HG03442 (cell line): ENCODE measurements around the gene TRIM71.
"Not testable (repeated sequence)": the region's sequence is repeated elsewhere in the genome, so short reads cannot be mapped to it uniquely, and the experiment has no call there.

Experiments
- ATAC-seq: cut with Tn5 transposase; IDR thresholded peaks from one replicate; pipeline ENCODE4 v1.9.1; 2021; ENCODE audit warnings: mild to moderate bottlenecking, moderate library complexity; ENCODE audit not compliant: unreplicated experiment

TRIM71 gene

DNA sequence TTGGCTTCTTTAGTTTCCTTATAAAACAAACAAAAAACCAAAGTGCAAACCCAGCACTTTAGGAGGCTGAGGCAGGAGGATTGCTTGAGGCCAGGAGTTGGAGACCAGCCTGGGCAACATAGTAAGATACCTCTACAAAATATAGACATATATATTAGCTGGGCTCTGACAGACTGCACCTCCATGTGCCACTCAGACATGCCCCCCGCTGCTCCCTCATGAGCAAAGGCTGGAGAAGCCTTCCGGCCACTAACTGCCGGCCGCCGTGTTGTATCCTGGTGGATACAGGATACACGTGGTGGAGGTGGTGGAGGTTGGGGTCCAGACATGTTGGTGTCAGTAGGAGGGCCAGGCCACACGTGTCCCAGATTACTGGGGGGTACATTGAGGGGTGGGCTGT lies 104.3 kb downstream of the TRIM71 start:
- no peak for ATAC-seq

DNA sequence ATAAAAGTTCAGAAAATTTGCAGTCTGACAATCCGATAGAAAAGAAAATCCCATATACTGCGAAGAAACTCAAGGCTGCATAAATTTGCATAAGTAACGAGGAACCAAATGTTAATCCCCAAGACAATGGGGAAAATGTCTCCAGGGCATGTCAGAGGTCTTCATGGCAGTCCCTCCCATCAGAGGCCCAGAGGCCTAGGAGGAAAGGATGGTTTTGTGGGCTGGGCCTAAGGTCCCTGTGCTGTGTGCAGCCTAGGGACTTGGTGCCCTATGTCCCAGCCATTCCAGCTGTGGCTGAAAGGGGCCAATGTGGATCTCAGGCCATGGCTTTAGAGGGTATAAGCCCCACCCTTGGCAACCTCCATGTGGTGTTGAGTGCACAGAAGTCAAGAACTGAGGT lies 112.4 kb downstream of the TRIM71 start:
- ATAC-seq: no peak

DNA sequence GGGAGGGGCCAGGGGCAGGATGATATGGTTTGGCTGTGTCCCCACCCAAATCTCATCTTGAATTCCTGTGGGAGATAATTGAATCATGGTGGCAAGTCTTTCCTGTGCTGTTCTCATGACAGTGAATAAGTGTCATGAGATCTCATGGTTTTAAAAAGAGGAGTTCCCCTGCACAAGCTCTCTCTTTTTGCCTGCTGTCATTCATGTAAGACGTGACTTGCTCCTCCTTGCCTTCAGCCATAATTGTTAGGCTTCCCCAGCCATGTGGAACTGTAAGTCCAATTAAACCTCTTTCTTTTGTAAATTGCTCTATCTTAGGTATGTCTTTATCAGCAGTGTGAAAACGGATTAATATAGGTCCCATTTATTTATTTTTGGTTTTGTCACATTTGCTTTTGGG lies 113.5 kb downstream of the TRIM71 start:
- ATAC-seq: not testable (repeated sequence)

DNA sequence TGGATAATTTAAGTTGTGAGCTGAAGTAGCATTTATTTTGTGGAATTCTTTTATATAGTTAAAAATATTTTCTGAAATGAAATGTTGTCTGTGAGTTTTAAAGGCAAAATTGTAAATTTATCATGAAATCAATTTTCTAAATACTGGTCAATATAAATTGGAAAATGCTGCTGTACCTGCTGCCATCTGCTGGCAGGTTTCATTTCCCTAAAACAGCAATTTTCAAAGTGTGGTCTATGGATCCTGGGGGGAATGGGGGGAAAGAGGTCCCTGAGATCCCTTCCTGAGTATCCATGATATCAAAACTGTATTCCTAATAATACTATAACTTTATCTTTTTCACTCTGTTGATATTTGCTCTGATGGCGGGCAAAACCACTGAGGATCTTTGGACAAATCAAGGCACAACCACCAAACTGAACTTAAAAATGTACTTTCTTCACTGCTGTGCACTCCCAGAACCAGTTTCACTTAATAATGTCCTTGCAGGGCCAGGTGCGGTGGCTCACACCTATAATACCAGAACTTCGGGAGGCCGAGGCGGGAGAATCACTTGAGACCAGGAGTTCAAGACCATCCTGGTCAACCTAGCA lies 116.4 kb downstream of the TRIM71 start:
- no peak for ATAC-seq

DNA sequence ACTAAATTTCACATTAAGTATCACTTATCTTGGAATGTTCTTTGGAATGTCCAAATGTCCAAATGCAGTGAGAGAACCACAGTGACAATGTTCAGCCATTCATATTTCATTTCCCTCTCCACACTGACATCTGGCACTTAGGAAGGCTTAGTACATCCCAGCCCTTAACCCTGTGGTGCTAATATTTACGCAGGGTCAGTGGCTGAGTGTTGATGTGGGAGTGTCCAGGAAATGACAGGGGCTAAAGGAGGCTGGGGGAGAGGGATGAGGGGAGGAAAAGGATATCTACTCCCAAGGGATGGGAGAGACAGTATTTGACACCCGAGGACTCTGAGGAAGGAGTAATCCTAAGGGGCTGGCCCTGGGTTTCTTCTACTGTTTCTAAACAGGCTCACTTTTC lies 119.5 kb downstream of the TRIM71 start:
- no peak for ATAC-seq

DNA sequence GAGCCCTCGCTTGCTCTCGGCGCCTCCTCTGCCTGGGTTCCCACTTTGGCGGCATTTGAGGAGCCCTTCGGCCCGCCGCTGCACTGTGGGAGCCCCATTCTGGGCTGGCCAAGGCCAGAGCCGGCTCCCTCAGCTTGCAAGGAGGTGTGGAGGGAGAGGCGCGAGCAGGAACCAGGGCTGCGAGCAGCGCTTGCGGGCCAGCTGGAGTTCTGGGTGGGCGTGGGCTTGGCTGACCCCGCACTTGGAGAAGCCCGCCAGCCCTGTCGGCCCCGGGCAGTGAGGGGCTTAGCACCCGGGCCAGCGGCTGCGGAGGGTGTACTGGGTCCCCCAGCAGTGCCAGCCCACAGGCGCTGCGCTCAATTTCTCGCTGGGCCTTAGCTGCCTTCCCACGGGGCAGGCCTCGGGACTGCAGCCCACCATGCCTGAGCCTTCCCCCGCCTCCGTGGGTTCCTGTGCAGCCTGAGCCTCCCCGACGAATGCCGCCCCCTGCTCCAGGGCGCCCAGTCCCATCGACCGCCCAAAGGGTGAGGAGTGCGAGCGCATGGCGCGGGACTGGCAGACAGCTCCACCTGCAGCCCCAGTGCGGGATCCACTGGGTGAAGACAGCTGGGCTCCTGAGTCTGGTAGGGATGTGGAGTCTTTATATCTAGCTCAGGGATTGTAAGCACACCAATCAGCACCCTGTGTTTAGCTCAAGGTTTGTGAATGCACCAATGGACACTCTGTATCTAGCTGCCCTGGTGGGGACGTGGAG lies 121.9 kb downstream of the TRIM71 start:
- not testable (repeated sequence) for ATAC-seq

DNA sequence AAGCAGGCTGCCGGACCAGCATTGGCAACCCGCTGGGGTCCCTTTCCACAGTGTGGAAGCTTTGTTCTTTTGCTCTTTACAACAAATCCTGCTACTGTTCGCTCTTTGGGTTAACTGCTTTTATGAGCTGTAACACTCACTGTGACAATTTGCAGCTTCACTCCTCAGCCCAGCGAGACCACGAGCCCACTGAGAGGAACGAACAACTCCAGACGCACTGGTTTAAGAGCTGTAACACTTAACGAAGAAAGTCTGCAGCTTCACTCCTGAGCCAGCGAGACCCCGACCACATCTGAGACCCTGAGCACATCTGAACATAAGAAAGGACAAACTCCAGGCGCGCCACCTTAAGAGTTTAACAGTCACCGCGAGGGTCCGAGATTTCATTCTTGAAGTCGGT lies 122.9 kb downstream of the TRIM71 start:
- no peak for ATAC-seq

DNA sequence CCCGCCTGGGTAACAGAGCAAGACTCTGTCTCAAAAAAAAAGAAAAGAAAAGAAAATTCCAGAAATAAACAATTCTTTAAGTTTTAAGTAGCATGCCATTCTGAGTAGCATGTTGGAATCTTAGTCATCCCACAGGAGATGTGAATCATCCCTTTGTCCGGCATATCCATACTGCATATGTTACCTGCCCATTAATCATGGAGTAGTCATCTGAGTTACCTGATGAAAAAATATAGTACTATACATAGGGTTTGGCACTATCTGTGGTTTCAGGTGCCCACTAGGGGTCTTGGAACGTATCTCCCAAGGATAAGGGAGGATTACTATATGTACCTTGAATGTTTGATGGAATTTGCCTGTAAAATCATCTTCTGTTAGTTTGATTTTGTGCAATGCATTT lies 127.3 kb downstream of the TRIM71 start:
- ATAC-seq: no peak

DNA sequence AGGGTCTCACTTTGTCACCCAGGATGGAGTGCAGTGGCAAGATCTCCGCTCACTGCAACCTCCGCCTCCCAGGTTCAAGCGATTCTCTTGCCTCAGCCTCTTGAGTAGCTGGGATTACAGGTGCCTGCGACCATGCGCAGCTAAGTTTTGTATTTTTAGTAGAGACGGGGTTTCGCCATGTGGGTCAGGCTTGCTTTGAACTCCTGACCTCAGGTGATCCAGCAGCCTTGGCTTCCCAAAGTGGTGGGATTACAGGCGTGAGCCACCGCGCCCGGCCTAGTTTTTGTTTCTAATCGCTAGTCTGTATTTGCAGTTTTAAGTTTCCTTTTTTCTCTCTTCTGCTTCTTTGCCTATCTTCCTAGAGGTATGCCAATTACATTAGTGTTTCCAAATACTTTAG lies 127.8 kb downstream of the TRIM71 start:
- not testable (repeated sequence) for ATAC-seq

DNA sequence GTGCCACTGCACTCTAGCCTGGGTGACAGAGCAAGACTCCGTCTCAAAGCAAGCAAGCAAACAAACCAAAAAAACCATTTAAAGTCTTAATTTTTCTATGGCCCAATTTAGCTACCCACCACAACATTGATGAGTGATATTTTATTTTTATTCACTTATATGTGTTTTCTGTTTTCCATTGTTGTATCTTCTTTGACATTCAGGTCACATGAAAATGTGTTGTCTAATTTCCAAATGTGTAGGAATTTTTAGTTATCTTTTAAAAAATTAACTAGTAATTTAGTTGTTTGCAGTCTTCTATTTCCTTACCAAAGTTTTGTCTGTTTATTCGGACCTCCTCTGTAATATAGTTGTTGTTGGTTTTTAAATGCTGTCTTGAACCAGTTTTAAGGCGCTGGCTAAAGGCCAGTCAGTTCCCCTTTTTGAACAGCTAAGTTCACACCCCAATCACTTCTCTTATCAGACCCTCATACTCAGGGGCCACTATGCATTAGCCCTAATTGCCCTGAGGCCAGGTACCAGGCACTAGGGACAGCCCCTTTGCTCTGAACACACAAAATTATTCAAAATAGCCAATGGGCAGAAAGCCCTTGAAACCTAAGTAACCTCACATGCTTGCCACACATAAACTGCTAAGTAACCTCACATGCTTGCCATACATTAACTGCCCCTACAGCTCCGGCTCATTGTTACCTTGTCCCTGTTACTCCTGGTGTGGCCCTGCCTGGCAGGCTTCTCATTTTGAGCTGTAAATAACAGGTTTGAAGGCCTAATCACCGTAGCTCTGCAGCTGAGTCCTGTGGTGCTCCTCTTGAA lies 129.4 kb downstream of the TRIM71 start:
- ATAC-seq: peak; percentile 17
